ENCODE measurements around the gene SAPCD2. TPM values are rescaled to one million over a fixed set of nuclear protein-coding genes. Genes with fewer than 3 reads are reported as not detected.
A peak's percentile ranks its signal among the peaks of the same experiment; 100 is the strongest.

Gene SAPCD2
- total and polyA plus RNA-seq, 11 donors, result 0.09 to 2.0 (median 0.20) TPM

GRCh38 chr9:137035937-137036336, 34.4 kb downstream of the SAPCD2 start:
- H3K27ac ChIP-seq, result no peak overlapping the region
- H3K9me3 ChIP-seq, result no peaks in the 10 kb centered on the region
- H3K36me3 ChIP-seq, result peaks cover 0 to 39% (median 30%) of the 10 kb centered on the region in 9 donors
- H3K4me3 ChIP-seq, result no peak overlapping the region
- no peak for TF ChIP-seq POLR2A (IDR thresholded peaks at IDR 0.05)
- TF ChIP-seq CTCF (IDR thresholded peaks at IDR 0.05), result no peak
- no peaks in the 10 kb centered on the region for H3K27me3 ChIP-seq
- H3K4me1 ChIP-seq, result peaks cover 0 to 42% (median 11%) of the 10 kb centered on the region in 12 donors
- no peak for DNase-seq
- intact Hi-C loops (cut with DNase I), result loop anchor here (1.0 to 10.0 kb wide), 11 partner anchors 87 to 249 kb away; partner anchors contain the start of genes PHPT1 (in 3 of the 10), AJM1 (in 2 of the 10), C8G (in 2 of the 10) and FBXW5 (in 1 of the 10)
- WGBS, 4 donors, result 70 to 86% (median 74%) methylated on average over 8 of the region's 8 CpGs
- no peak for ATAC-seq

- Histone ChIP-seq H3K4me3 (peak overlapping the region in 1 of 12 donors; percentile 27), H3K27ac (no peak overlapping the region), H3K36me3 (peaks cover 0 to 35% (median 26%) of the 10 kb centered on the region in 9 donors), H3K4me1 (peaks cover 0 to 46% (median 11%) of the 10 kb centered on the region in 12 donors), H3K9me3 (no peaks in the 10 kb centered on the region), H3K27me3 (no peaks in the 10 kb centered on the region)
- TF ChIP-seq CTCF (IDR thresholded peaks at IDR 0.05) (peak in 6 of 12 donors; percentile 3 to 36 (median 28)), POLR2A (IDR thresholded peaks at IDR 0.05) (no peak)
- DNase-seq, result no peak
- ATAC-seq, result peak in 2 of 4 donors; percentile 12 to 13
- WGBS, 4 donors, result 21 to 27% (median 23%) methylated on average over 6 to 9 of the region's 9 CpGs
- intact Hi-C loops (cut with DNase I), result loop anchor here (1.0 to 10.0 kb wide), 11 partner anchors 87 to 249 kb away; partner anchors contain the start of genes PHPT1 (in 3 of the 10), AJM1 (in 2 of the 10), C8G (in 2 of the 10) and FBXW5 (in 1 of the 10)
Measured at GRCh38 chr9:137035507-137035834, 34.9 kb downstream of the SAPCD2 start.

- Histone ChIP-seq H3K4me3 (peak overlapping the region in 2 of 12 donors; percentile 4 to 27), H3K36me3 (peaks cover 0 to 30% (median 20%) of the 10 kb centered on the region in 9 donors)
- peak; percentile 79 to 93 (median 80) for DNase-seq
Measured at GRCh38 chr9:137034709-137035506, 35.4 kb downstream of the SAPCD2 start.

More at GRCh38 chr9:137034709-137035506, 35.4 kb downstream of the SAPCD2 start:
- 23 to 51% (median 35%) methylated on average over 11 to 24 of the region's 24 CpGs for WGBS, 4 donors
- TF ChIP-seq POLR2A (IDR thresholded peaks at IDR 0.05) (peak in 1 of 2 donors; percentile 9), CTCF (IDR thresholded peaks at IDR 0.05) (peak; percentile 85 to 95 (median 90))
- Histone ChIP-seq H3K4me1 (peaks cover 0 to 52% (median 11%) of the 10 kb centered on the region in 12 donors), H3K9me3 (no peaks in the 10 kb centered on the region), H3K27ac (peak overlapping the region in 2 of 12 donors; percentile 38 to 68), H3K27me3 (no peaks in the 10 kb centered on the region)
- intact Hi-C loops (cut with DNase I), result loop anchor here (1.0 to 10.0 kb wide), 11 partner anchors 86 to 248 kb away; partner anchors contain the start of genes C8G (in 3 of the 10), PHPT1 (in 3 of the 10), AJM1 (in 2 of the 10) and FBXW5 (in 1 of the 10)
- ATAC-seq, result peak; percentile 64 to 82 (median 76)
